ENCODE results near the gene TMCC2.

TMCC2 gene

GRCh38 chr1:205301842-205302588 is 74.3 kb downstream of the TMCC2 start:
- no peak for TF ChIP-seq CTCF (IDR thresholded peaks at IDR 0.05; ENCODE audit: insufficient read depth, low read length, poor library complexity, severe bottlenecking)
- DNase-seq (ENCODE audit: extremely low read depth, insufficient read length), result no peak
- H3K4me3 ChIP-seq (replicated peaks; ENCODE audit: low read depth, low read length), result no peak overlapping the region
- H3K36me3 ChIP-seq (ENCODE audit: control insufficient read depth, insufficient read depth, low read length), result peaks cover 2% of the 10 kb centered on the region
- no peaks in the 10 kb centered on the region for H3K27me3 ChIP-seq (replicated peaks; ENCODE audit: control insufficient read depth, insufficient read depth, low read length)

GRCh38 chr1:205303247-205303888 is 75.6 kb downstream of the TMCC2 start:
- no peak for DNase-seq (ENCODE audit: extremely low read depth, insufficient read length)
- Histone ChIP-seq H3K27me3 (replicated peaks; ENCODE audit: control insufficient read depth, insufficient read depth, low read length) (no peaks in the 10 kb centered on the region; the same call in 1 of the 2 replicates), H3K4me3 (replicated peaks; ENCODE audit: low read depth, low read length) (no peak overlapping the region), H3K36me3 (ENCODE audit: control insufficient read depth, insufficient read depth, low read length) (peaks cover 2% of the 10 kb centered on the region)
- TF ChIP-seq CTCF (IDR thresholded peaks at IDR 0.05; ENCODE audit: insufficient read depth, low read length, poor library complexity, severe bottlenecking), result no peak

- Histone ChIP-seq H3K4me3 (replicated peaks; ENCODE audit: low read depth, low read length) (no peak overlapping the region), H3K36me3 (ENCODE audit: control insufficient read depth, insufficient read depth, low read length) (peaks cover 2% of the 10 kb centered on the region), H3K27me3 (replicated peaks; ENCODE audit: control insufficient read depth, insufficient read depth, low read length) (no peaks in the 10 kb centered on the region; the same call in 1 of the 2 replicates)
- no peak for TF ChIP-seq CTCF (IDR thresholded peaks at IDR 0.05; ENCODE audit: insufficient read depth, low read length, poor library complexity, severe bottlenecking)
- DNase-seq (ENCODE audit: extremely low read depth, insufficient read length), result no peak
Observed at GRCh38 chr1:205304046-205304694, 76.4 kb downstream of the TMCC2 start.

- no peak for TF ChIP-seq CTCF (IDR thresholded peaks at IDR 0.05; ENCODE audit: insufficient read depth, low read length, poor library complexity, severe bottlenecking)
- Histone ChIP-seq H3K27me3 (replicated peaks; ENCODE audit: control insufficient read depth, insufficient read depth, low read length) (no peaks in the 10 kb centered on the region; the same call in 1 of the 2 replicates), H3K4me3 (replicated peaks; ENCODE audit: low read depth, low read length) (no peak overlapping the region), H3K36me3 (ENCODE audit: control insufficient read depth, insufficient read depth, low read length) (peaks cover 2% of the 10 kb centered on the region)
- DNase-seq (ENCODE audit: extremely low read depth, insufficient read length), result no peak
Observed at GRCh38 chr1:205304695-205305070, 76.9 kb downstream of the TMCC2 start.

GRCh38 chr1:205306929-205307566 is 79.3 kb downstream of the TMCC2 start:
- no peak overlapping the region for H3K4me3 ChIP-seq (replicated peaks; ENCODE audit: low read depth, low read length)
- H3K36me3 ChIP-seq (ENCODE audit: control insufficient read depth, insufficient read depth, low read length), result peaks cover 2% of the 10 kb centered on the region
- no peak for DNase-seq (ENCODE audit: extremely low read depth, insufficient read length)
- TF ChIP-seq CTCF (IDR thresholded peaks at IDR 0.05; ENCODE audit: insufficient read depth, low read length, poor library complexity, severe bottlenecking), result no peak
- no peaks in the 10 kb centered on the region; the same call in 1 of the 2 replicates for H3K27me3 ChIP-seq (replicated peaks; ENCODE audit: control insufficient read depth, insufficient read depth, low read length)

Measured in GM06990 (cell line).